ENCODE measurements around the gene STRA8.

GRCh38 chr7:135247746-135248471, 14.3 kb downstream of the STRA8 start:
- TF ChIP-seq, protein P1, sequence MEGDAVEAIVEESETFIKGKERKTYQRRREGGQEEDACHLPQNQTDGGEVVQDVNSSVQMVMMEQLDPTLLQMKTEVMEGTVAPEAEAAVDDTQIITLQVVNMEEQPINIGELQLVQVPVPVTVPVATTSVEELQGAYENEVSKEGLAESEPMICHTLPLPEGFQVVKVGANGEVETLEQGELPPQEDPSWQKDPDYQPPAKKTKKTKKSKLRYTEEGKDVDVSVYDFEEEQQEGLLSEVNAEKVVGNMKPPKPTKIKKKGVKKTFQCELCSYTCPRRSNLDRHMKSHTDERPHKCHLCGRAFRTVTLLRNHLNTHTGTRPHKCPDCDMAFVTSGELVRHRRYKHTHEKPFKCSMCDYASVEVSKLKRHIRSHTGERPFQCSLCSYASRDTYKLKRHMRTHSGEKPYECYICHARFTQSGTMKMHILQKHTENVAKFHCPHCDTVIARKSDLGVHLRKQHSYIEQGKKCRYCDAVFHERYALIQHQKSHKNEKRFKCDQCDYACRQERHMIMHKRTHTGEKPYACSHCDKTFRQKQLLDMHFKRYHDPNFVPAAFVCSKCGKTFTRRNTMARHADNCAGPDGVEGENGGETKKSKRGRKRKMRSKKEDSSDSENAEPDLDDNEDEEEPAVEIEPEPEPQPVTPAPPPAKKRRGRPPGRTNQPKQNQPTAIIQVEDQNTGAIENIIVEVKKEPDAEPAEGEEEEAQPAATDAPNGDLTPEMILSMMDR (IDR thresholded peaks at IDR 0.05) = no peak
- no peak for TF ChIP-seq POLR2A (IDR thresholded peaks at IDR 0.05)
